Fibroblast of lung (primary cell): ENCODE measurements around the gene OMP. TPM values are rescaled to one million over a fixed set of nuclear protein-coding genes. Genes with fewer than 3 reads are reported as not detected.
A peak's percentile ranks its signal among the peaks of the same experiment; 100 is the strongest.

ENCODE experiments used
- DNase-seq, 2 donors: peaks; one replicate each; pipeline versions ENCODE4 v3.0.0 to v3.0.0-alpha.2; 2010; ENCODE audit warnings: low read depth in 2 of 2
- H2AFZ ChIP-seq: 2 replicates; pipeline ENCODE4 v1.5.1; 2012; ENCODE audit warnings: low read length, control low read depth, inconsistent platforms
- H3K27ac ChIP-seq: 2 replicates; pipeline ENCODE4 v1.5.1; 2011; ENCODE audit warnings: low read length, control low read depth; ENCODE audit not compliant: insufficient read depth
- H3K27me3 ChIP-seq: 2 replicates; pipeline ENCODE4 v1.5.1; 2011; ENCODE audit warnings: mild to moderate bottlenecking, low read length; ENCODE audit not compliant: control insufficient read depth, insufficient read depth
- H3K36me3 ChIP-seq: 2 replicates; pipeline ENCODE4 v1.5.1; 2011; ENCODE audit warnings: low read length; ENCODE audit not compliant: control insufficient read depth, insufficient read depth
- H3K4me1 ChIP-seq: 2 replicates; pipeline ENCODE4 v1.5.1; 2011; ENCODE audit warnings: low read length; ENCODE audit not compliant: control insufficient read depth, insufficient read depth; ENCODE audit errors: extremely low read depth
- H3K4me2 ChIP-seq: 2 replicates; pipeline ENCODE4 v1.5.1; 2011; ENCODE audit warnings: low read length, control low read depth; ENCODE audit not compliant: insufficient read depth; ENCODE audit errors: extremely low read depth
- H3K4me3 ChIP-seq, 4 experiments: fragments of 200-600 bp in 1 of 4; sonication (generic) in 1 of 4; replicated peaks in 1 of 4; 2 replicates each; pipeline ENCODE4 v1.5.1; 2011 to 2016; ENCODE audit warnings: low read length in 4 of 4, low read depth in 3 of 4, mild to moderate bottlenecking in 3 of 4, control low read depth in 2 of 4, inconsistent platforms in 1 of 4, mixed read lengths in 1 of 4; ENCODE audit not compliant: insufficient read depth in 1 of 4; ENCODE audit errors: control extremely low read depth in 1 of 4
- H3K79me2 ChIP-seq: 2 replicates; pipeline ENCODE4 v1.5.1; 2012; ENCODE audit warnings: mild to moderate bottlenecking, low read length, inconsistent platforms; ENCODE audit not compliant: control insufficient read depth, insufficient read depth
- H3K9ac ChIP-seq: 2 replicates; pipeline ENCODE4 v1.5.1; 2011; ENCODE audit warnings: mild to moderate bottlenecking, low read length, control low read depth; ENCODE audit not compliant: insufficient read depth
- H3K9me3 ChIP-seq: 2 replicates; pipeline ENCODE4 v1.5.1; 2012; ENCODE audit warnings: low read depth, low read length; ENCODE audit not compliant: control insufficient read depth, insufficient read depth
- H4K20me1 ChIP-seq: 2 replicates; pipeline ENCODE4 v1.5.1; 2011; ENCODE audit warnings: low read length; ENCODE audit not compliant: control insufficient read depth, insufficient read depth; ENCODE audit errors: extremely low read depth
- CTCF ChIP-seq, 2 donors: IDR thresholded peaks in 1 of 2; conservative IDR thresholded peaks in 1 of 2; 1 replicate in 1 of 2; 2 replicates in 1 of 2; pipeline ENCODE4 v1.5.1; 2011 to 2012; ENCODE audit warnings: low read length in 2 of 2, control low read depth in 1 of 2, inconsistent platforms in 1 of 2, low read depth in 1 of 2, mild to moderate bottlenecking in 1 of 2
- EZH2 ChIP-seq: IDR thresholded peaks from 2 replicates; pipeline ENCODE4 v1.5.1; 2012; ENCODE audit warnings: low read length, control low read depth, mild to moderate bottlenecking; ENCODE audit errors: missing control alignments
- polyA plus RNA-seq, 2 donors: library from polyadenylated mRNA; depleted of rRNA in 1 of 2; stranded (reverse) in 1 of 2; unstranded in 1 of 2; fragments of >200 nt; gene quantifications; 2 replicates each; pipeline ENCODE4 v1.2.1, GENCODE V29; 2011 to 2012; ENCODE audit warnings: missing spikeins in 1 of 2
- total RNA-seq: library from RNA; depleted of rRNA; stranded (reverse); fragments of >200 nt; gene quantifications from 2 replicates; pipeline ENCODE4 v1.2.1, GENCODE V29; 2014

The OMP gene
- total and polyA plus RNA-seq, 2 donors (not counting 1 experiment from before 2014, with no cell fraction given): 0.83 TPM; not detected in 1

GRCh38 chr11:77114089-77114463 lies 11.4 kb downstream of the OMP start:
- Histone ChIP-seq H3K27me3 (no peaks in the 10 kb centered on the region), H3K79me2 (no peaks in the 10 kb centered on the region), H3K9me3 (no peaks in the 10 kb centered on the region), H3K27ac (no peak overlapping the region), H2AFZ (no peak overlapping the region), H3K4me1 (peaks cover 10% of the 10 kb centered on the region), H3K4me3 (no peak overlapping the region), H3K4me2 (no peak overlapping the region), H3K9ac (no peak overlapping the region), H3K36me3 (peaks cover 3% of the 10 kb centered on the region), H4K20me1 (no peaks in the 10 kb centered on the region)
- TF ChIP-seq EZH2 (no peak), CTCF (conservative IDR thresholded peaks at IDR 0.05 in 1 of 2, IDR thresholded peaks at IDR 0.05 in 1 of 2; ENCODE audit: low read depth in 1 of 2, low read length in 2 of 2) (no peak)
- no peak for DNase-seq

- H3K36me3 ChIP-seq: peaks cover 3% of the 10 kb centered on the region
- no peak overlapping the region for H3K27ac ChIP-seq
- TF ChIP-seq CTCF (conservative IDR thresholded peaks at IDR 0.05 in 1 of 2, IDR thresholded peaks at IDR 0.05 in 1 of 2; ENCODE audit: low read depth in 1 of 2, low read length in 2 of 2): peak in 1 of 2 donors; percentile 20
- no peak for TF ChIP-seq EZH2
- H2AFZ ChIP-seq: no peak overlapping the region
- no peak for DNase-seq
- H3K4me1 ChIP-seq: peaks cover 2% of the 10 kb centered on the region
- no peak overlapping the region for H3K4me2 ChIP-seq
- H3K27me3 ChIP-seq: no peaks in the 10 kb centered on the region
- no peak overlapping the region for H3K9ac ChIP-seq
- H3K9me3 ChIP-seq: no peaks in the 10 kb centered on the region
- no peaks in the 10 kb centered on the region for H3K79me2 ChIP-seq
- no peak overlapping the region for H3K4me3 ChIP-seq
- no peaks in the 10 kb centered on the region for H4K20me1 ChIP-seq
Measured at GRCh38 chr11:77115181-77115611, 12.6 kb downstream of the OMP start.

- peaks cover 8% of the 10 kb centered on the region for H3K36me3 ChIP-seq
- no peak overlapping the region for H3K4me3 ChIP-seq
- no peak overlapping the region for H3K4me2 ChIP-seq
- TF ChIP-seq CTCF (conservative IDR thresholded peaks at IDR 0.05 in 1 of 2, IDR thresholded peaks at IDR 0.05 in 1 of 2; ENCODE audit: low read depth in 1 of 2, low read length in 2 of 2) (no peak), EZH2 (no peak)
- no peaks in the 10 kb centered on the region for H3K9me3 ChIP-seq
- DNase-seq: no peak
- H4K20me1 ChIP-seq: no peaks in the 10 kb centered on the region
- no peak overlapping the region for H3K9ac ChIP-seq
- H2AFZ ChIP-seq: no peak overlapping the region
- H3K27me3 ChIP-seq: no peaks in the 10 kb centered on the region
- H3K79me2 ChIP-seq: no peaks in the 10 kb centered on the region
- no peaks in the 10 kb centered on the region for H3K4me1 ChIP-seq
- H3K27ac ChIP-seq: no peak overlapping the region
Measured at GRCh38 chr11:77115956-77116355, 13.3 kb downstream of the OMP start.
